ENCODE results near the gene LFNG.

Gene LFNG

DNA sequence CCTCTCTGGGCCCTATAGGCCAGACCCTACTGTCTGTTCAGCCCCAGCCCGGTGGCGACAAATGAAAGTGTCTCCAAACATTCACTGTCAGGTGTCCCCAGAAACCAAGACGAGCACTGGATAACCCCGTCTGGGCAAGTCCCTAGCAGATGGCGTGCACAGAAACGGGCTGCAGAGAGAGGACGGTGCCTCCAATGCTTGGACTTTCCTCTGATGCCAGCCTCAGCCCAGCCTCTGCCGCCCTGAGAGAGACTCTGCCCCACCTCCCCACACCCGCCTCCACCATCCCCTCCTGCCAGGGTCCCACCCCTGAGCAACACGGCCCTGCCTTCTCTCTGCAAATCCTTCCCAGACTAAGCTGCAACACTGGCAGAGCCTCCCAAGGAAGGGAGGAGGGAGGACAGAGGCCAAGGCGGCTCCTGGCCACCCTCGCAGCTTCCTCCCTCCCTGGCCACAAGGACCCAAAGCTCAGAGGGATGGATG, 7.4 kb upstream of the LFNG start:
- H3K9ac ChIP-seq (ENCODE audit: low read length) = no peak overlapping the region
- no peak overlapping the region for H3K14ac ChIP-seq (ENCODE audit: low read length)
- H3K27ac ChIP-seq (ENCODE audit: low read depth, low read length) = no peak overlapping the region
- peaks cover 11 to 19% of the 10 kb centered on the region in 2 experiments for H3K4me1 ChIP-seq (ENCODE audit: control insufficient read depth in 1 of 2, insufficient read depth in 2 of 2, low read length in 2 of 2)
- no peaks in the 10 kb centered on the region for H3K36me3 ChIP-seq (ENCODE audit: control insufficient read depth in 1 of 2, insufficient read depth in 2 of 2, low read length in 2 of 2)
- no peak overlapping the region for H3K4me3 ChIP-seq (ENCODE audit: low read depth, low read length)
- no peak for DNase-seq
- peaks cover 5% of the 10 kb centered on the region for H3K9me3 ChIP-seq (ENCODE audit: insufficient read depth, low read depth, low read length)
- H2BK5ac ChIP-seq (ENCODE audit: low read depth, low read length, poor library complexity) = no peak overlapping the region
- no peak overlapping the region for H3K18ac ChIP-seq (ENCODE audit: low read length)
- no peak overlapping the region for H3K4ac ChIP-seq (ENCODE audit: low read depth, low read length)
- no peak overlapping the region for H4K12ac ChIP-seq (ENCODE audit: low read depth, low read length)
- no peak overlapping the region for H4K91ac ChIP-seq (ENCODE audit: low read depth, low read length)
- WGBS (ENCODE audit: extremely low coverage, insufficient coverage, insufficient read length) = no CpG with 5 or more reads among the region's 12 CpGs
- no peak overlapping the region for H3K23ac ChIP-seq (ENCODE audit: low read length)
- no peaks in the 10 kb centered on the region for H3K27me3 ChIP-seq (ENCODE audit: insufficient read depth, low read length)
- no peak overlapping the region for H4K8ac ChIP-seq (ENCODE audit: low read depth, low read length)
- H2BK12ac ChIP-seq (ENCODE audit: low read length) = no peak overlapping the region
- H3K79me1 ChIP-seq (ENCODE audit: low read length) = peaks cover 2% of the 10 kb centered on the region
- H2BK120ac ChIP-seq (ENCODE audit: insufficient read depth, low read length, poor library complexity) = no peak overlapping the region
- H2AFZ ChIP-seq (ENCODE audit: insufficient read depth, low read length, poor library complexity) = no peak overlapping the region
- H2AK5ac ChIP-seq (ENCODE audit: low read length) = no peak overlapping the region
- no peaks in the 10 kb centered on the region for H3K79me2 ChIP-seq (ENCODE audit: control insufficient read depth, insufficient read depth, low read length, poor library complexity)
- no peak overlapping the region for H3K4me2 ChIP-seq (ENCODE audit: low read length)

GRCh38 chr7:2512713-2513112, 6.9 kb upstream of the LFNG start:
- H2BK5ac ChIP-seq (ENCODE audit: low read depth, low read length, poor library complexity) = no peak overlapping the region
- H3K79me2 ChIP-seq (ENCODE audit: control insufficient read depth, insufficient read depth, low read length, poor library complexity) = no peaks in the 10 kb centered on the region
- DNase-seq = no peak
- no peak overlapping the region for H2BK120ac ChIP-seq (ENCODE audit: insufficient read depth, low read length, poor library complexity)
- H2AFZ ChIP-seq (ENCODE audit: insufficient read depth, low read length, poor library complexity) = no peak overlapping the region
- H3K18ac ChIP-seq (ENCODE audit: low read length) = no peak overlapping the region
- H3K14ac ChIP-seq (ENCODE audit: low read length) = no peak overlapping the region
- H2BK12ac ChIP-seq (ENCODE audit: low read length) = no peak overlapping the region
- H2AK5ac ChIP-seq (ENCODE audit: low read length) = no peak overlapping the region
- no peaks in the 10 kb centered on the region for H3K27me3 ChIP-seq (ENCODE audit: insufficient read depth, low read length)
- peaks cover 16 to 23% of the 10 kb centered on the region in 2 experiments for H3K4me1 ChIP-seq (ENCODE audit: control insufficient read depth in 1 of 2, insufficient read depth in 2 of 2, low read length in 2 of 2)
- no peak overlapping the region for H3K27ac ChIP-seq (ENCODE audit: low read depth, low read length)
- H4K12ac ChIP-seq (ENCODE audit: low read depth, low read length) = no peak overlapping the region
- H3K4ac ChIP-seq (ENCODE audit: low read depth, low read length) = no peak overlapping the region
- no peaks in the 10 kb centered on the region for H3K36me3 ChIP-seq (ENCODE audit: control insufficient read depth in 1 of 2, insufficient read depth in 2 of 2, low read length in 2 of 2)
- no peak overlapping the region for H3K23ac ChIP-seq (ENCODE audit: low read length)
- no peak overlapping the region for H3K9ac ChIP-seq (ENCODE audit: low read length)
- H4K91ac ChIP-seq (ENCODE audit: low read depth, low read length) = no peak overlapping the region
- H3K79me1 ChIP-seq (ENCODE audit: low read length) = peaks cover 2% of the 10 kb centered on the region
- no peak overlapping the region for H3K4me3 ChIP-seq (ENCODE audit: low read depth, low read length)
- no peak overlapping the region for H3K4me2 ChIP-seq (ENCODE audit: low read length)
- no CpG with 5 or more reads among the region's 3 CpGs for WGBS (ENCODE audit: extremely low coverage, insufficient coverage, insufficient read length)
- H3K9me3 ChIP-seq (ENCODE audit: insufficient read depth, low read depth, low read length) = peaks cover 5% of the 10 kb centered on the region
- no peak overlapping the region for H4K8ac ChIP-seq (ENCODE audit: low read depth, low read length)

DNA sequence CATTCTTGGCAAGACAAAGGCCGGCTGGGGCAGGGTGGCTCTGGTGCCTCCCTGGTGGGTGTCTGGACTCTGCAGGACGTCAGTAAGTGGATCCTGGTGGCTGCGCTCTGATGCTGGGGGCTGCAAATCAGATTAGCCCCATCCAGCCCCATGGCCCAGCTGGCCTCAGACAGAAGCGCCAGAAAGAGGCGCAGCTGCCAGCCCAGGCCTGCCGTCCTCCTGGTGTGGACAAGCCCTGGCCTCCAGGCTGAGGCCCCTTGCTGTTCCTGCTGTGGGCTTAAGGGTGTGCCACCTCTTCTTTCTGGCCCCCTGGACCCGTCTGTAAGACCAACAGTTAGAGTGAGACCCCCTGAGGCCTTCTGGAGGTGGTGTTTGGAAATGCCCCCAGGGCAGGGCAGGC, 5.9 kb upstream of the LFNG start:
- Histone ChIP-seq H3K23ac (ENCODE audit: low read length) (no peak overlapping the region), H3K27me3 (ENCODE audit: insufficient read depth, low read length) (peaks cover 8% of the 10 kb centered on the region), H3K9ac (ENCODE audit: low read length) (no peak overlapping the region), H2BK12ac (ENCODE audit: low read length) (no peak overlapping the region), H3K4ac (ENCODE audit: low read depth, low read length) (no peak overlapping the region), H2AK5ac (ENCODE audit: low read length) (no peak overlapping the region), H3K79me2 (ENCODE audit: control insufficient read depth, insufficient read depth, low read length, poor library complexity) (no peaks in the 10 kb centered on the region), H3K4me1 (ENCODE audit: control insufficient read depth in 1 of 2, insufficient read depth in 2 of 2, low read length in 2 of 2) (peaks cover 20 to 28% of the 10 kb centered on the region in 2 experiments), H3K4me2 (ENCODE audit: low read length) (no peak overlapping the region), H2BK5ac (ENCODE audit: low read depth, low read length, poor library complexity) (no peak overlapping the region), H4K91ac (ENCODE audit: low read depth, low read length) (no peak overlapping the region), H3K79me1 (ENCODE audit: low read length) (peaks cover 4% of the 10 kb centered on the region), H3K18ac (ENCODE audit: low read length) (no peak overlapping the region), H3K9me3 (ENCODE audit: insufficient read depth, low read depth, low read length) (peaks cover 5% of the 10 kb centered on the region), H4K12ac (ENCODE audit: low read depth, low read length) (no peak overlapping the region), H2BK120ac (ENCODE audit: insufficient read depth, low read length, poor library complexity) (no peak overlapping the region), H3K4me3 (ENCODE audit: low read depth, low read length) (no peak overlapping the region), H2AFZ (ENCODE audit: insufficient read depth, low read length, poor library complexity) (no peak overlapping the region), H4K8ac (ENCODE audit: low read depth, low read length) (no peak overlapping the region), H3K14ac (ENCODE audit: low read length) (no peak overlapping the region), H3K27ac (ENCODE audit: low read depth, low read length) (no peak overlapping the region), H3K36me3 (ENCODE audit: control insufficient read depth in 1 of 2, insufficient read depth in 2 of 2, low read length in 2 of 2) (no peaks in the 10 kb centered on the region)
- WGBS (ENCODE audit: extremely low coverage, insufficient coverage, insufficient read length) = no CpG with 5 or more reads among the region's 7 CpGs
- DNase-seq = no peak

DNA sequence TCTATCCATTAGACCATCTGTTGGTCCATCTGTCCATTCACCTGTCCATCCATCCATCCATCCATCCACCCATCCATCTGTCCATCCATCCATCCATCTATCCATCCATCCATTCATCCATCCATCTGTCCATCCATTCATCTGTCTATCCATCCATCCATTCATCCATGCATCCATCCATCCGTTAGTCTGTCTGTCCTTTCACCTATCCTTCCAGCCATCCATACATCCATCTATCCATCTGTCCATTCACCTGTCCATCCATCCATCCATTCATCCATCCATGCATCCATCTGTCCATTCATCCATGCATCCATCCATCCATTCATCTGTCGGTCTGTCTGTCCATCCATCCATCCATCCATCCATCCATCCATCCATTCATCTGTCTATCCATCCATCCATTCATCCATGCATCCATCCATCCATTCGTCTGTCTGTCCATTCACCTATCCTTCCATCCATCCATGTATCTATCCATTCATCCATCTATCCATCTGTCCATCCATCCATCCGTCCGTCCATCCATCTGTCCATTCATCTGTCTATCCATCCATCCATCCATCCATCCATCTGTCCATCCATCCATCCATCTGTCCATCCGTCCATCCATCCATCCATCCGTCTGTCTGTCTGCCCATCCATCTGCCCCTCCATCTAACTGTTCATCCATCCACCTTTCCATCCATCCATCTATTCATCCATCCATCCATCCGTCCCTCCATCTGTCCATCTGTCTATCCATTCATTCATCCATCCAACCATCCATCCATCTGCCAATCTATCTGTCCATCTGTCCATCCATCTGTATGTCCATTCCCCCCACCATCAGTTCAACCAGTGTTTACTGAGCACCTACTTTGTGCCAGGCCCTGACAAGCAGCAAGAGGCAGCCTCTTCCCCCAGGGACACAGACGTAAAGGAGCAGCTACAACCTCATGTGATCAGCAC, 4.8 kb upstream of the LFNG start:
- Histone ChIP-seq H3K27ac (ENCODE audit: low read depth, low read length) (no peak overlapping the region), H3K4me3 (ENCODE audit: low read depth, low read length) (no peak overlapping the region), H3K9ac (ENCODE audit: low read length) (no peak overlapping the region), H3K23ac (ENCODE audit: low read length) (no peak overlapping the region), H4K8ac (ENCODE audit: low read depth, low read length) (no peak overlapping the region), H2BK120ac (ENCODE audit: insufficient read depth, low read length, poor library complexity) (no peak overlapping the region), H3K79me1 (ENCODE audit: low read length) (peaks cover 4% of the 10 kb centered on the region), H3K4me2 (ENCODE audit: low read length) (no peak overlapping the region), H3K79me2 (ENCODE audit: control insufficient read depth, insufficient read depth, low read length, poor library complexity) (no peaks in the 10 kb centered on the region), H3K36me3 (ENCODE audit: control insufficient read depth in 1 of 2, insufficient read depth in 2 of 2, low read length in 2 of 2) (no peaks in the 10 kb centered on the region), H2BK12ac (ENCODE audit: low read length) (no peak overlapping the region), H4K12ac (ENCODE audit: low read depth, low read length) (no peak overlapping the region), H3K14ac (ENCODE audit: low read length) (no peak overlapping the region), H2BK5ac (ENCODE audit: low read depth, low read length, poor library complexity) (no peak overlapping the region), H3K9me3 (ENCODE audit: insufficient read depth, low read depth, low read length) (peaks cover 5% of the 10 kb centered on the region), H3K27me3 (ENCODE audit: insufficient read depth, low read length) (peaks cover 14% of the 10 kb centered on the region), H3K18ac (ENCODE audit: low read length) (no peak overlapping the region), H3K4me1 (ENCODE audit: control insufficient read depth in 1 of 2, insufficient read depth in 2 of 2, low read length in 2 of 2) (peaks cover 25 to 29% of the 10 kb centered on the region in 2 experiments), H3K4ac (ENCODE audit: low read depth, low read length) (no peak overlapping the region), H2AK5ac (ENCODE audit: low read length) (no peak overlapping the region), H2AFZ (ENCODE audit: insufficient read depth, low read length, poor library complexity) (no peak overlapping the region), H4K91ac (ENCODE audit: low read depth, low read length) (no peak overlapping the region)
- no peak for DNase-seq
- no CpG with 5 or more reads among the region's 9 CpGs for WGBS (ENCODE audit: extremely low coverage, insufficient coverage, insufficient read length)
